ENCODE measurements around the gene ZZZ3. TPM values are rescaled to one million over a fixed set of nuclear protein-coding genes. Genes with fewer than 3 reads are reported as not detected.

The ZZZ3 gene
- total RNA-seq (55.3 TPM), polyA plus RNA-seq (ENCODE audit: insufficient read depth, low read depth, low replicate concordance) (12.3 TPM)
- long read RNA-seq, donor 1, partial matches to known transcripts = 7 of 11 reads
- long read RNA-seq, donor 1, other reads (novel, unspliced or antisense) = 0 of 11 reads
- long read RNA-seq, donor 2, full-length matches to known transcripts = 3 of 3 reads
- long read RNA-seq, donor 2, partial matches to known transcripts = 0 of 3 reads
- long read RNA-seq, donor 2, other reads (novel, unspliced or antisense) = 0 of 3 reads
- long read RNA-seq, donor 3, partial matches to known transcripts = 5 of 14 reads
- long read RNA-seq, donor 3, other reads (novel, unspliced or antisense) = 5 of 14 reads
- long read RNA-seq, donor 4, full-length matches to known transcripts = 1 of 1 reads
- long read RNA-seq, donor 4, partial matches to known transcripts = 0 of 1 reads
- long read RNA-seq, donor 4, other reads (novel, unspliced or antisense) = 0 of 1 reads
- long read RNA-seq, donor 5 = 0 reads
- long read RNA-seq, donor 6, full-length matches to known transcripts = 3 of 3 reads
- long read RNA-seq, donor 6, partial matches to known transcripts = 0 of 3 reads
- long read RNA-seq, donor 6, other reads (novel, unspliced or antisense) = 0 of 3 reads
- long read RNA-seq, donor 7, full-length matches to known transcripts = 3 of 33 reads
- long read RNA-seq, donor 7, partial matches to known transcripts = 1 of 33 reads
- long read RNA-seq, donor 7, other reads (novel, unspliced or antisense) = 29 of 33 reads
- long read RNA-seq, donor 8, full-length matches to known transcripts = 5 of 5 reads
- long read RNA-seq, donor 8, partial matches to known transcripts = 0 of 5 reads
- long read RNA-seq, donor 8, other reads (novel, unspliced or antisense) = 0 of 5 reads
- long read RNA-seq, donor 9, full-length matches to known transcripts = 3 of 3 reads
- long read RNA-seq, donor 9, partial matches to known transcripts = 0 of 3 reads
- long read RNA-seq, donor 9, other reads (novel, unspliced or antisense) = 0 of 3 reads
- long read RNA-seq, donor 10, partial matches to known transcripts = 0 of 2 reads
- long read RNA-seq, donor 10, other reads (novel, unspliced or antisense) = 0 of 2 reads

DNA sequence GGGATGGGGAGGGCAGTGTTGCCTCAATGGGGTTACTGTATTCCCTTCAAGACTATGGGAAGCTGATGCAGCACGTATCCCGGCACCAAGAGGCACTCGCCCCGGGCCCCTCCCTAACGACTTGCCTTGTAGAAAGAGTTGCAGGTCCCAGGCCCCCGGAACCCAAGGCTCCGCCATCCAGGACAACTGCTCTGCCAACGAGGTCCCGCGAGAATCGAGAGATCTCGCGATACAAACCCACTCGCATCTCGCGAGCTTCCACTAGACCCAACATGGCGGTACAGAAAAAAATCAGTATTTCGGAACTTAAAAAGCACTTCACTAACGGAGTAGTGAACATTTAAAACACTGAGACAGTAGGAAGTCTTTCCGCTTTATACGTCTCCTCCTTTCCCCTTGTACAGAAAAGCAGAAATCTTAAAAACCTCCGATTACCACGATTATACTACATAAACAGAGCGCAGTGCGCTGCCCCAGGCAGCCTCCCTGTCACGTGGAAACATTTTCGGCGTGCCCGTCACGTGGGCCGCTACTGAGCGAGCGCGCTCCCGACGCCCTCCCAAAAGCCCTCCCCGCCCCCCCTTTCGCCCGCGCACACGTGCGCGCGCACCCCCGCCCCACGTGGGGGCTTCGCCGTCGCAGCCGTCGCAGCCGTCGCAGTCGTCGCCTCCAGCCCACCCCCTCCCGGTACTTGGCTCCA is at the start of gene ZZZ3:
Gene ZZZ3, minus strand, starts transcription at position 199 of the 700 bp plus-strand sequence. CDS start 49,304 bp downstream, outside the sequence.
- no peaks in the 10 kb centered on the region for H3K9me3 ChIP-seq (ENCODE audit: control insufficient read depth in 2 of 3, insufficient read depth in 1 of 3, low read length in 3 of 3)
- H3K27me3 ChIP-seq (ENCODE audit: control insufficient read depth, insufficient read depth, low read length) = no peaks in the 10 kb centered on the region
- no peaks in the 10 kb centered on the region for H3K36me3 ChIP-seq (ENCODE audit: control insufficient read depth in 2 of 3, insufficient read depth in 3 of 3, low read length in 3 of 3)
- peak within 1 kb of the TSS; percentile 94 to 98 for H3K27ac ChIP-seq (ENCODE audit: low read depth in 2 of 2, low read length in 2 of 2)
- peak within 1 kb of the TSS; percentile 94 to 100 (median 96) for H3K9ac ChIP-seq (ENCODE audit: low read length in 3 of 3)
- intact Hi-C loops (cut with DNase I) = no loop called here
- FAIRE-seq = no peak
- peak; percentile 95 to 99 (median 97) for DNase-seq
- peak within 1 kb of the TSS; percentile 94 to 100 (median 99) for H3K4me3 ChIP-seq (ENCODE audit: low read length in 3 of 3)
- H3K4me1 ChIP-seq (ENCODE audit: control insufficient read depth in 2 of 3, insufficient read depth in 2 of 3, low read depth in 1 of 3, low read length in 3 of 3) = peaks cover 2 to 12% (median 9%) of the 10 kb centered on the region in 3 donors
- TF ChIP-seq, protein P1, sequence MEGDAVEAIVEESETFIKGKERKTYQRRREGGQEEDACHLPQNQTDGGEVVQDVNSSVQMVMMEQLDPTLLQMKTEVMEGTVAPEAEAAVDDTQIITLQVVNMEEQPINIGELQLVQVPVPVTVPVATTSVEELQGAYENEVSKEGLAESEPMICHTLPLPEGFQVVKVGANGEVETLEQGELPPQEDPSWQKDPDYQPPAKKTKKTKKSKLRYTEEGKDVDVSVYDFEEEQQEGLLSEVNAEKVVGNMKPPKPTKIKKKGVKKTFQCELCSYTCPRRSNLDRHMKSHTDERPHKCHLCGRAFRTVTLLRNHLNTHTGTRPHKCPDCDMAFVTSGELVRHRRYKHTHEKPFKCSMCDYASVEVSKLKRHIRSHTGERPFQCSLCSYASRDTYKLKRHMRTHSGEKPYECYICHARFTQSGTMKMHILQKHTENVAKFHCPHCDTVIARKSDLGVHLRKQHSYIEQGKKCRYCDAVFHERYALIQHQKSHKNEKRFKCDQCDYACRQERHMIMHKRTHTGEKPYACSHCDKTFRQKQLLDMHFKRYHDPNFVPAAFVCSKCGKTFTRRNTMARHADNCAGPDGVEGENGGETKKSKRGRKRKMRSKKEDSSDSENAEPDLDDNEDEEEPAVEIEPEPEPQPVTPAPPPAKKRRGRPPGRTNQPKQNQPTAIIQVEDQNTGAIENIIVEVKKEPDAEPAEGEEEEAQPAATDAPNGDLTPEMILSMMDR (IDR thresholded peaks at IDR 0.05; ENCODE audit: borderline replicate concordance, extremely low read depth, insufficient read depth) = no peak

- TF ChIP-seq, protein P1 (IDR thresholded peaks at IDR 0.05; ENCODE audit: borderline replicate concordance, extremely low read depth, insufficient read depth) = no peak
- DNase-seq (no peak), FAIRE-seq (no peak)
- H3K4me3 ChIP-seq (ENCODE audit: low read length in 3 of 3) = no peak overlapping the region
- intact Hi-C loops (cut with DNase I) = no loop called here
- H3K9ac ChIP-seq (ENCODE audit: low read length in 3 of 3) = no peak overlapping the region
- no peaks in the 10 kb centered on the region for H3K4me1 ChIP-seq (ENCODE audit: control insufficient read depth in 2 of 3, insufficient read depth in 2 of 3, low read depth in 1 of 3, low read length in 3 of 3)
- H3K27me3 ChIP-seq (ENCODE audit: control insufficient read depth, insufficient read depth, low read length) = no peaks in the 10 kb centered on the region
- H3K27ac ChIP-seq (ENCODE audit: low read depth in 2 of 2, low read length in 2 of 2) = no peak overlapping the region
- no peaks in the 10 kb centered on the region for H3K9me3 ChIP-seq (ENCODE audit: control insufficient read depth in 2 of 3, insufficient read depth in 1 of 3, low read length in 3 of 3)
- H3K36me3 ChIP-seq (ENCODE audit: control insufficient read depth in 2 of 3, insufficient read depth in 3 of 3, low read length in 3 of 3) = peaks cover under 1 to 4% (median 2%) of the 10 kb centered on the region in 3 donors
These were observed 49.6 kb upstream of the ZZZ3 start for GRCh38 chr1:77732090-77732489.

DNA sequence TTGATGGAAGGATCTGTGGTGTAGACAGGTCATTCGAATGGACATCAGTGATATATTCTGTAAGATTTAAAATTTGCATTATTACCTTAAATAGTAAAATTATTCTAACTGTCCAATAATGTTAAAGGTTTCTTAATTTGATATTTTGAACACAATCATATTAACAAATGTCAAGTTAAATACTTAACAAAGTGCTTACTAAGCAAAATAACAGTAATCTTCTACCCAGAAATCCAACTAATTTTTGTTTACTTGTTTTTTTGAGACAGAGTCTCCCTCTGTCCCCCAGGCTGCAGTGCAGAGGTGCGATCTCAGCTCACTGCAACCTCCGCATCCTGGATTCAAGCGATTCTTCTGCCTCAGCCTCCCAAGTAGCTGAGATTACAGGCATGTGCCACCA is 43.2 kb upstream of the ZZZ3 start:
- no peaks in the 10 kb centered on the region for H3K4me1 ChIP-seq (ENCODE audit: control insufficient read depth in 2 of 3, insufficient read depth in 2 of 3, low read depth in 1 of 3, low read length in 3 of 3)
- DNase-seq (no peak), FAIRE-seq (no peak)
- H3K27ac ChIP-seq (ENCODE audit: low read depth in 2 of 2, low read length in 2 of 2) = no peak overlapping the region
- no peak overlapping the region for H3K4me3 ChIP-seq (ENCODE audit: low read length in 3 of 3)
- TF ChIP-seq, protein P1 (IDR thresholded peaks at IDR 0.05; ENCODE audit: borderline replicate concordance, extremely low read depth, insufficient read depth) = no peak
- H3K27me3 ChIP-seq (ENCODE audit: control insufficient read depth, insufficient read depth, low read length) = no peaks in the 10 kb centered on the region
- H3K9me3 ChIP-seq (ENCODE audit: control insufficient read depth in 2 of 3, insufficient read depth in 1 of 3, low read length in 3 of 3) = no peaks in the 10 kb centered on the region
- no peak overlapping the region for H3K9ac ChIP-seq (ENCODE audit: low read length in 3 of 3)
- intact Hi-C loops (cut with DNase I) = no loop called here
- peaks cover 2 to 34% (median 14%) of the 10 kb centered on the region in 3 donors for H3K36me3 ChIP-seq (ENCODE audit: control insufficient read depth in 2 of 3, insufficient read depth in 3 of 3, low read length in 3 of 3)
